NCI-H82 (cell line): ENCODE data around the gene SRXN1.

Experiments
- DNase-seq: peaks from one replicate; lab custom pipeline; 2025; lab: John Stamatoyannopoulos, UW

SRXN1 gene

GRCh38 chr20:675453-676314 is 22.7 kb upstream of the SRXN1 start, which contains the start of gene SCRT2:
SCRT2 (minus strand) TSS chr20:675802; CDS start chr20:675601, 201 bp downstream.
- DNase-seq = peak; percentile 71

- peak; percentile 66 for DNase-seq
Observed at GRCh38 chr20:675033-675452, 22.0 kb upstream of the SRXN1 start.

GRCh38 chr20:673603-674001 is 20.6 kb upstream of the SRXN1 start:
- DNase-seq = no peak

DNA sequence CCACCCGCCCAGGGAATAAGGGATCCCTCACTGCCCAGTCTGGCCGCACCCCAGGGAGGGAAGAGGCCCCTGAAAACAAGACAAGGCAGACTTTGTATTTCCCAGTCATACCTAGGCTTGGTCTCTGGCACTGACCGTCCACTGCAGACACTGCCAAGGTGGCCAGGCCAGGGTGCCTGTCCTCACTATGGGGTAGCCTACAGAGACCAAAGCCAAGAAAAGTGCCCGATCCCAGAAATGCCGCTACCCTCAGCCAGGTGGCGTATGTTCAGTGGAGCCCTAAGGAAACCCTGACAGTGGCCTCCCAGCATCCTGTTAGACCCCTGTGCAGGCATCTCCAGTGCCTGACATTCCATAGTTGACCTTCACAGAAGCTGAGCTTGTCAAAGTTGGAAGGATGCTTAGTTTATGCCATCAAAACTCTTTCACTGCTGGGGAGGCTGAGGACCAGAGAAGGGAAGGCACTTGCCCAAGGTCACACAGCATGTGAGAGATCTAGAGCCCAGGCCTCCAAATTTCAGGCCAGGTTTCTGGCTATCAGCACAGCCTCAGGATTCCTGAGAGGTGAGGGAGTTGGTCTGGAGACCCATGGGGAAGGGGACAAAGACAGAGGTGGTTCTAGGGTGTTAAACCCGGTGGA is 20.1 kb upstream of the SRXN1 start:
- peak; percentile 75 for DNase-seq

GRCh38 chr20:671252-672030 is 18.4 kb upstream of the SRXN1 start:
- no peak for DNase-seq

GRCh38 chr20:669573-669972 is 16.6 kb upstream of the SRXN1 start:
- no peak for DNase-seq

DNA sequence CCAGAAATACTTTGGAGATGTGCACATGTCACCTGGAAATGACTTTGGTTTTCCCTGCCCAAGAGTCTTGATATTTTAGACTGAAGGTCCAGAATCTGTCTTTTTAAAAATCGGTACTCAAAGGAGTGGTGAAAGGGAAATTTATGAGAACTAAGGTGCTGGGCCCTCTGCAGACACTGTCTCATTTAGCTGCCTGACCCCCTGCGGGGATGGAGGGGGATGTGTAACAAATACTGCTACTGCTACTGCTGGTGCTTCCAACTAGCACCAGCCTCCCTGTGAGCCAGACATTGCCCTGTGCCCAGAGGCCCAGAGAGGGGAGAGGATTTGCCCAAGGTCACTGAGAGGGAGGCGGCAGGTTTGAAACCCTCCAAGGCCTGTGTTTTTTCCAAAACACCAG is 15.6 kb upstream of the SRXN1 start:
- no peak for DNase-seq

DNA sequence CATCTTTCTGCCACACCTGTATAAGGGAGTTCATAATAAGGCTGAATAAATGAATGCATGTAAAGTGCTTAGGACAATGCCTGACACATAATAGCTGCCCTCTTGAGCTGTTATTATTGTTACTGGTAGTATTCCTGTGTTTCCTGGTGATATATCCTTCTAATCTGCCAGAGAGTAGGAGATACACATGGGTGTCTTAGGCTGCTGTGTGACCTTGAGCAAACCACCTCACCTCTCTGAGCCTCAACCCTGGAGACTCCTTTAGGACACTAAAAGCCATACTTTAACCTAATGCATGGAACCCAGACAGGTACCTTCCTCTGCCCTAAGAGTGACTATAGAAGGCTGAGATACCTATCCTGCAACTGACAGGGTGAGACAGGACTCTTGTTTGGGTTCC is 15.1 kb upstream of the SRXN1 start:
- DNase-seq = no peak

DNA sequence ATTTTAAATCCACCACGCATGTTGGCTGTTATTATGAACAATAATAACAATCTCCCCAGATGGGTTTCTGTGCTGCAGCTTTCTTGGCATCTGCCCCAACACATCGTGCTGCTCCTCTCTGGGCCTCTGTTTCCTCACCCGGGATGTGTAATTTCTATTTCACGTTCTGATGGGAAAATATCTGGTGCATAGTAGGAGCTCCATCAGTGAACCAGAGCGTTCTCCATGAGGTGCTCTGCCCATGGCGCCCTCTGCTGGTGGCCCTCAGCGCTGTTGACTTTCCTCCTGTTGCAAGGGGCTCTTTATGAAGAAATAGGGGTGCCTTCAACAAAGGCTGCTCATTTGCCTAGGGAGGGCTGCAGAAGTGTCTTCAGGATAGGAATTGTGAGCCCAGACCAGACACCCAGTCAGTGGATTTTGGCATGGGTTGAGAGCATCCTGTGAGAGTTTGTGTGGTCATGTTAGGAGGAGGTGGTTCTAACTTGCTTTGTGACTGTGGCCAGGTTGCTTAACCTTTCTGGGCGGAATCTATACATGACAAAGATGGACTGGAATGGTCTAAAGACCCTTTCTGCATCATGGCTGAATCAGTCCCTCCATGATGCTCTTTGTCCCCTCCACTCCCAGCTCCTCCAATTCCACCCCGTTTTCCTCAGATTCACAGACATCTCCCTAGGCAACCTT is 14.5 kb upstream of the SRXN1 start:
- peak; percentile 68 for DNase-seq

- DNase-seq = no peak
Observed at GRCh38 chr20:666877-667276, 13.9 kb upstream of the SRXN1 start.

DNA sequence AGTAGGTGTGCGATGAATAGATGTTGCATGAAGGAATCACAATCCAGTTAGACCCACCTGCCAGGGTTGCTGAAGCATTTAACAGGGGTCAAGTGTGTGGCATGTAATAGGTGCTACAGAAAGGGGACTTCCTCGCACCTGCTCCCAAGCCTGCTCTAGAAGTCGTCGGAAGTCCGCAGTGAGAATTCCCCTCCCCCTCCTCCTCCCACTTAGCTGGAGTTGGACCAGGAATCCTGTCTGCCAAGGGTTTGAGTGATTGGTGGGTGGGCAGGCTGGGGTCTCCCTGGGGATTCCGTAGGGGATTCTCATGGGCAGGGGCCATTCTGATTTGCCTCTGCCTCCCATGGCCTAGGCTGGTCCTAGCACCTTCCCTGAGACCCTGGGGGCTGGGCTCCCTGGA is 12.3 kb upstream of the SRXN1 start:
- DNase-seq = no peak

DNA sequence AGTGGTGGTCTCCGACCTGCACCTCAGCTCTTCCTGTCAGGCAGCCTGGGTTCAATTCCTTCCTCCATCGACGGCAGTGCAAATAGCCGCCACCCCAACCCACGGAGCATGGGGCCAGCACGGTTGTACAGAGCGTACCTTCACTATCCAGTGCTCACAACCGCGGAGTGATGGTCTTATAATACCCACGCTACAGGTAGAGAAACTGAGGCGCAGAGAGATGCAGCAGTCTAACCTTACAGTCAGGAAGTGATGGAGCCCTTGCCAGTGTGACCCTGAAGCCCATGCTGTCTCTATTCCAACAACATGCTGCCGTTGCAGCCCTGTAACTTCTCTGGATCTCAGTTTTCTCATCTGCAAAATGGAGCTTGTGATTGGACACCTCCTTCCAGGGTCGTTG is 11.6 kb upstream of the SRXN1 start:
- no peak for DNase-seq

- DNase-seq = no peak
Observed at GRCh38 chr20:664151-664550, 11.2 kb upstream of the SRXN1 start.

GRCh38 chr20:663315-664090 is 10.5 kb upstream of the SRXN1 start:
- DNase-seq = no peak

DNA sequence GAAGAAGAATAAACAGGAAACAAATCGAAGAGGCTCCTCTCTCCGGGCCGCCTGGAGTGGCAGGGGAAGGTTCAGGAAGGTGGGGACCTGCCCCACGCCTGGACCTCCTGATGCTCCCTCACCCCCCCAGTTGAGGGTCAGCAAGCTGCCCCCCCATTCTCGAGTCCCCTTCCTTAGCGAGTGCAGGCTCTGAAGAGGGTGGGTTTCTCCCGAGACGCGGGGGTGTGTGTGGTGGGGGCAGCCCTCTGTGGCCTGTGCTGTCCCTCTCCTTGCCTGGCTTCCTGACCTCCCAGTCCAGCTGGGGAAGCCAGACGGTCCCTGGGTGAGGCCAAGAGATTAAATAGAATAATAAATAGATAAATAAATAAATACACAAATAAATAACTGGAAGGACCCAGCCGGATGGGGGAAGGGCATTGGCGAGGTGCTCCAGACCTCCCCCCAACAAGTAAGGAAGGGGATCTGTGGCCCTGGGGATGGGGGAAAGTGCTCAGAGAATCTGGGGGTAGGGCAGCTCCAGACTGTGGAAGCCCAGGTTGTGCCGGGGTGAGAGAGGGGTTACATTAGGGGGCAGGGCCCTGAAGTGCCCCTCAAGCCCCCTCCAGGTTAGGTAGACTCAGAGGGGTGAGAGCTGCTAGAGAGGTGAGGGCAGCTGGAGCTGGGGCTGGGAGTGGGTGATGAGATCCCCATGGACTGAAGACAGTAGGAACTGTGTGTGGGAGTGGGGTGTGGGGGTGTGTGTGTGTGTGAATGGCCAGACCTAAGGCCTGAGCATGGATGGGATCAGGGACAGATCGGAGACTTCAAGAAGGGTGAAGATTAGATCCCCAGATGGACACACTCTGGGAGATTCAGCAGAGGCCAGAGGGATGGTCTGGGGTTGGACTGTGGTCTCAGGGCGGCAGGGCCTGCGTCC is 9.5 kb upstream of the SRXN1 start:
- DNase-seq = no peak

DNA sequence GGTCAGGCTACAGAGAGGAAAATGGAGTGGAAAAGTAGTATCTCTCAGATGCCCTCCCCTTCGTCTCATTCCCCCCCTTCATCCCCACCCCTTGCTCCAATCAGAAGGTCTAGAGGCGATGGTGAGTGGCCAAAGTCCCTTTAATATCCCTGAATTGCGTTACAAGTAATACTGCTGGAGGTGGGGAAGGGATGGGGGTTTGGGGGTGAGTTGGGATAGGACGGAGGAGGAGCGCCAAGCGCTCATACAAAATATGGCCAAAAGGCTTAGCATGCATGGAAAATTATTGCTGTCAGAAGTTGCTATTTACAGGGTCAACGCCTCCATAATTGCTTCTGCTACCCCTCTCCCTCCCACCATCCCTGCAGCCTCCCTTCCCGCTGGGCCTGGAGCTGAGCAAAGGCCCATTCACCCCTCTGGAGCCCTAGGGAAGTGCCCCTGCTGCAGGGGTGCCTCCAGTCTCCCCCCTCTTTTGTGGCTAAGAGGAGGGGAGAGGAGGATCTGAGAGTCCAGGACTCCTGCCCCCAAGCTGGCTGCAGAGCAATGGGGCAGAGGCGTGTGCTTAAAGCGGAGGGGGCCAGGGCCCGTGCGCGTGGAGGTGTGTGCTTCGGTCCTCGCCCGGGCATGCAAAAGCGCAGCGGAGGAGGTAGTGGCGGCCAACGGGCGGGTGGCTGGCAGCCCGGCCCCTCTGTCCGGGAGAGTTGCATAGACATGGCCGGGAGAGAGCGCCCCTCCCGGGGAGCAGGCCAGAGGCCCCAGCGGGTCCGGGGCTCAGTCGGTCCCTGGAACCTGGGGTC is 8.7 kb upstream of the SRXN1 start:
- no peak for DNase-seq

GRCh38 chr20:658731-659291 is 5.8 kb upstream of the SRXN1 start:
- DNase-seq = peak; percentile 26

GRCh38 chr20:658202-658601 is 5.2 kb upstream of the SRXN1 start:
- DNase-seq = no peak
